ENCODE measurements around the gene FFAR3. TPM values are rescaled to one million over a fixed set of nuclear protein-coding genes. Genes with fewer than 3 reads are reported as not detected.

The FFAR3 gene
- total and polyA plus RNA-seq, 2 of the 8 experiments (the other 6 are each of a cell fraction or from before 2014, with no cell fraction given): not detected

DNA sequence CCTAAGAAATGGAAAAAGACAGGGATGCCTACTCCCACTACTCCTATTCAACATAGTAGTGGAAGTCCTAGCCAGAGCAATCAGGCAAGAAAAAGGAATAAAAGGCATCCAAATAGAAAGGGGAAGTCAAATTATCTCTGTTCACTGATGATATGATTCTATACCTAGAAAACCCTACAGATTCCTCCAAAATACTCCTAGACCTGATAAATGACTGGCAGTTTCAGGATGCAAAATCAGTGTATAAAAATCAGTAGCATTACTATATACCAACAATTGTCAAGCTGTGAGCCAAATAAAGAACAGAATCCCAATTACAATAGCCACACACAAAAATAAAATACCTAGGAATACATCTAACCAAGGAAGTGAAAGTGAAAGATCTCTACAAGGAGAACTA is 11.3 kb downstream of the FFAR3 start (continued):
- TF ChIP-seq, protein P1, sequence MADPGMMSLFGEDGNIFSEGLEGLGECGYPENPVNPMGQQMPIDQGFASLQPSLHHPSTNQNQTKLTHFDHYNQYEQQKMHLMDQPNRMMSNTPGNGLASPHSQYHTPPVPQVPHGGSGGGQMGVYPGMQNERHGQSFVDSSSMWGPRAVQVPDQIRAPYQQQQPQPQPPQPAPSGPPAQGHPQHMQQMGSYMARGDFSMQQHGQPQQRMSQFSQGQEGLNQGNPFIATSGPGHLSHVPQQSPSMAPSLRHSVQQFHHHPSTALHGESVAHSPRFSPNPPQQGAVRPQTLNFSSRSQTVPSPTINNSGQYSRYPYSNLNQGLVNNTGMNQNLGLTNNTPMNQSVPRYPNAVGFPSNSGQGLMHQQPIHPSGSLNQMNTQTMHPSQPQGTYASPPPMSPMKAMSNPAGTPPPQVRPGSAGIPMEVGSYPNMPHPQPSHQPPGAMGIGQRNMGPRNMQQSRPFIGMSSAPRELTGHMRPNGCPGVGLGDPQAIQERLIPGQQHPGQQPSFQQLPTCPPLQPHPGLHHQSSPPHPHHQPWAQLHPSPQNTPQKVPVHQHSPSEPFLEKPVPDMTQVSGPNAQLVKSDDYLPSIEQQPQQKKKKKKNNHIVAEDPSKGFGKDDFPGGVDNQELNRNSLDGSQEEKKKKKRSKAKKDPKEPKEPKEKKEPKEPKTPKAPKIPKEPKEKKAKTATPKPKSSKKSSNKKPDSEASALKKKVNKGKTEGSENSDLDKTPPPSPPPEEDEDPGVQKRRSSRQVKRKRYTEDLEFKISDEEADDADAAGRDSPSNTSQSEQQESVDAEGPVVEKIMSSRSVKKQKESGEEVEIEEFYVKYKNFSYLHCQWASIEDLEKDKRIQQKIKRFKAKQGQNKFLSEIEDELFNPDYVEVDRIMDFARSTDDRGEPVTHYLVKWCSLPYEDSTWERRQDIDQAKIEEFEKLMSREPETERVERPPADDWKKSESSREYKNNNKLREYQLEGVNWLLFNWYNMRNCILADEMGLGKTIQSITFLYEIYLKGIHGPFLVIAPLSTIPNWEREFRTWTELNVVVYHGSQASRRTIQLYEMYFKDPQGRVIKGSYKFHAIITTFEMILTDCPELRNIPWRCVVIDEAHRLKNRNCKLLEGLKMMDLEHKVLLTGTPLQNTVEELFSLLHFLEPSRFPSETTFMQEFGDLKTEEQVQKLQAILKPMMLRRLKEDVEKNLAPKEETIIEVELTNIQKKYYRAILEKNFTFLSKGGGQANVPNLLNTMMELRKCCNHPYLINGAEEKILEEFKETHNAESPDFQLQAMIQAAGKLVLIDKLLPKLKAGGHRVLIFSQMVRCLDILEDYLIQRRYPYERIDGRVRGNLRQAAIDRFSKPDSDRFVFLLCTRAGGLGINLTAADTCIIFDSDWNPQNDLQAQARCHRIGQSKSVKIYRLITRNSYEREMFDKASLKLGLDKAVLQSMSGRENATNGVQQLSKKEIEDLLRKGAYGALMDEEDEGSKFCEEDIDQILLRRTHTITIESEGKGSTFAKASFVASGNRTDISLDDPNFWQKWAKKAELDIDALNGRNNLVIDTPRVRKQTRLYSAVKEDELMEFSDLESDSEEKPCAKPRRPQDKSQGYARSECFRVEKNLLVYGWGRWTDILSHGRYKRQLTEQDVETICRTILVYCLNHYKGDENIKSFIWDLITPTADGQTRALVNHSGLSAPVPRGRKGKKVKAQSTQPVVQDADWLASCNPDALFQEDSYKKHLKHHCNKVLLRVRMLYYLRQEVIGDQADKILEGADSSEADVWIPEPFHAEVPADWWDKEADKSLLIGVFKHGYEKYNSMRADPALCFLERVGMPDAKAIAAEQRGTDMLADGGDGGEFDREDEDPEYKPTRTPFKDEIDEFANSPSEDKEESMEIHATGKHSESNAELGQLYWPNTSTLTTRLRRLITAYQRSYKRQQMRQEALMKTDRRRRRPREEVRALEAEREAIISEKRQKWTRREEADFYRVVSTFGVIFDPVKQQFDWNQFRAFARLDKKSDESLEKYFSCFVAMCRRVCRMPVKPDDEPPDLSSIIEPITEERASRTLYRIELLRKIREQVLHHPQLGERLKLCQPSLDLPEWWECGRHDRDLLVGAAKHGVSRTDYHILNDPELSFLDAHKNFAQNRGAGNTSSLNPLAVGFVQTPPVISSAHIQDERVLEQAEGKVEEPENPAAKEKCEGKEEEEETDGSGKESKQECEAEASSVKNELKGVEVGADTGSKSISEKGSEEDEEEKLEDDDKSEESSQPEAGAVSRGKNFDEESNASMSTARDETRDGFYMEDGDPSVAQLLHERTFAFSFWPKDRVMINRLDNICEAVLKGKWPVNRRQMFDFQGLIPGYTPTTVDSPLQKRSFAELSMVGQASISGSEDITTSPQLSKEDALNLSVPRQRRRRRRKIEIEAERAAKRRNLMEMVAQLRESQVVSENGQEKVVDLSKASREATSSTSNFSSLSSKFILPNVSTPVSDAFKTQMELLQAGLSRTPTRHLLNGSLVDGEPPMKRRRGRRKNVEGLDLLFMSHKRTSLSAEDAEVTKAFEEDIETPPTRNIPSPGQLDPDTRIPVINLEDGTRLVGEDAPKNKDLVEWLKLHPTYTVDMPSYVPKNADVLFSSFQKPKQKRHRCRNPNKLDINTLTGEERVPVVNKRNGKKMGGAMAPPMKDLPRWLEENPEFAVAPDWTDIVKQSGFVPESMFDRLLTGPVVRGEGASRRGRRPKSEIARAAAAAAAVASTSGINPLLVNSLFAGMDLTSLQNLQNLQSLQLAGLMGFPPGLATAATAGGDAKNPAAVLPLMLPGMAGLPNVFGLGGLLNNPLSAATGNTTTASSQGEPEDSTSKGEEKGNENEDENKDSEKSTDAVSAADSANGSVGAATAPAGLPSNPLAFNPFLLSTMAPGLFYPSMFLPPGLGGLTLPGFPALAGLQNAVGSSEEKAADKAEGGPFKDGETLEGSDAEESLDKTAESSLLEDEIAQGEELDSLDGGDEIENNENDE (IDR thresholded peaks at IDR 0.05; ENCODE audit: insufficient replicate concordance, low read length): no peak
- TF ChIP-seq POU5F1 (IDR thresholded peaks at IDR 0.05; ENCODE audit: low read depth, low read length) (no peak), RBBP5 (IDR thresholded peaks at IDR 0.05; ENCODE audit: borderline replicate concordance, low read depth, low read length) (no peak), KDM5A (IDR thresholded peaks at IDR 0.05; ENCODE audit: low read length) (no peak)

All from H1 (cell line).